Liver (tissue), 9 donors: ENCODE data around the gene NISCH. TPM values are rescaled to one million over a fixed set of nuclear protein-coding genes. Genes with fewer than 3 reads are reported as not detected.

Experiments used
- DNase-seq: peaks from one replicate; pipeline ENCODE4 v3.0.0-alpha.2; 2017; ENCODE audit warnings: low spot score
- H3K27ac ChIP-seq, 2 donors: one replicate each; pipeline ENCODE4 v1.7.0; 2013; ENCODE audit warnings: inconsistent platforms in 2 of 2, low read length in 2 of 2, control low read depth in 1 of 2, low read depth in 1 of 2, mild to moderate bottlenecking in 1 of 2
- H3K27me3 ChIP-seq, 4 donors: one replicate each; pipeline versions ENCODE4 v1.6.1 to v1.7.0; 2013; ENCODE audit warnings: low read length in 3 of 4, inconsistent platforms in 1 of 4, mild to moderate bottlenecking in 1 of 4, moderate library complexity in 1 of 4; ENCODE audit not compliant: control insufficient read depth in 4 of 4, insufficient read depth in 4 of 4
- H3K36me3 ChIP-seq, 4 donors: one replicate each; pipeline versions ENCODE4 v1.6.1 to v1.7.0; 2013; ENCODE audit warnings: low read length in 3 of 4, mild to moderate bottlenecking in 3 of 4, low read depth in 1 of 4, moderate library complexity in 1 of 4; ENCODE audit not compliant: control insufficient read depth in 4 of 4, insufficient read depth in 3 of 4
- H3K4me1 ChIP-seq, 4 donors: one replicate each; pipeline versions ENCODE4 v1.6.1 to v1.7.0; 2013; ENCODE audit warnings: low read length in 3 of 4, mild to moderate bottlenecking in 3 of 4, moderate library complexity in 1 of 4; ENCODE audit not compliant: control insufficient read depth in 4 of 4, insufficient read depth in 4 of 4
- H3K4me3 ChIP-seq, 3 donors: one replicate each; pipeline versions ENCODE4 v1.6.1 to v1.7.0; 2013; ENCODE audit warnings: low read length in 3 of 3, control low read depth in 1 of 3, low read depth in 1 of 3, mild to moderate bottlenecking in 1 of 3
- H3K9ac ChIP-seq, 2 donors: one replicate each; pipeline ENCODE4 v1.7.0; 2013; ENCODE audit warnings: low read length in 2 of 2, mild to moderate bottlenecking in 2 of 2, moderate library complexity in 2 of 2, control low read depth in 1 of 2, low read depth in 1 of 2
- H3K9me3 ChIP-seq, 4 donors: one replicate each; pipeline versions ENCODE4 v1.6.1 to v1.7.0; 2013; ENCODE audit warnings: low read length in 3 of 4; ENCODE audit not compliant: control insufficient read depth in 4 of 4
- CTCF ChIP-seq: fragments of 150-350 bp; IDR thresholded peaks from 2 replicates; pipeline ENCODE4 v1.5.1; 2017; ENCODE audit warnings: improper control_type of control experiment, low read depth, low read length; ENCODE audit not compliant: missing input control
- EGR1 ChIP-seq, 2 donors: IDR thresholded peaks; 2 replicates each; pipeline ENCODE4 v1.6.1; 2016 to 2018; ENCODE audit warnings: antibody characterized with exemption in 2 of 2, low read depth in 2 of 2
- FOXA2 ChIP-seq: IDR thresholded peaks from 2 replicates; pipeline ENCODE4 v1.6.1; 2016; ENCODE audit warnings: antibody characterized with exemption
- GABPA ChIP-seq, 2 donors: IDR thresholded peaks in 1 of 2; conservative IDR thresholded peaks in 1 of 2; 2 replicates each; pipeline ENCODE4 v1.6.1; 2016; ENCODE audit warnings: antibody characterized with exemption in 2 of 2, mild to moderate bottlenecking in 1 of 2, moderate library complexity in 1 of 2
- HNF4A ChIP-seq, 2 donors: conservative IDR thresholded peaks; 2 replicates each; pipeline ENCODE4 v1.6.1; 2016; ENCODE audit warnings: antibody characterized with exemption in 2 of 2, mild to moderate bottlenecking in 2 of 2
- HNF4G ChIP-seq: IDR thresholded peaks from 2 replicates; pipeline ENCODE4 v1.6.1; 2016; ENCODE audit warnings: antibody characterized with exemption
- JUND ChIP-seq, 2 donors: IDR thresholded peaks; 2 replicates each; pipeline ENCODE4 v1.6.1; 2016; ENCODE audit warnings: antibody characterized with exemption in 2 of 2
- NR2F2 ChIP-seq: IDR thresholded peaks from 2 replicates; pipeline ENCODE4 v1.6.1; 2016; ENCODE audit warnings: antibody characterized with exemption
- RAD21 ChIP-seq, 2 donors: IDR thresholded peaks; 2 replicates each; pipeline ENCODE4 v1.6.1; 2016; ENCODE audit warnings: antibody characterized with exemption in 2 of 2, mild to moderate bottlenecking in 2 of 2
- RXRA ChIP-seq, 2 donors: IDR thresholded peaks; 2 replicates each; pipeline ENCODE4 v1.6.1; 2017 to 2018; ENCODE audit warnings: antibody characterized with exemption in 2 of 2, mild to moderate bottlenecking in 1 of 2
- SP1 ChIP-seq: IDR thresholded peaks from 2 replicates; pipeline ENCODE4 v1.6.1; 2018; ENCODE audit warnings: antibody characterized with exemption, mild to moderate bottlenecking
- TAF1 ChIP-seq: conservative IDR thresholded peaks from 2 replicates; pipeline ENCODE4 v1.6.1; 2016; ENCODE audit warnings: antibody characterized with exemption, mild to moderate bottlenecking
- YY1 ChIP-seq: IDR thresholded peaks from 2 replicates; pipeline ENCODE4 v1.6.1; 2016; ENCODE audit warnings: antibody characterized with exemption, mild to moderate bottlenecking
- ZBTB33 ChIP-seq: IDR thresholded peaks from 2 replicates; pipeline ENCODE4 v1.6.1; 2016; ENCODE audit warnings: antibody characterized with exemption
- WGBS: extraction: QIAGEN DNeasy Blood & Tissue Kit; methylation state at CpG from one replicate; pipeline ENCODE4 v1.1.7; 2013; 5-methylcytosine and 5-hydroxymethylcytosine counted together
- polyA plus RNA-seq, 2 donors: library from polyadenylated mRNA; stranded (reverse) in 1 of 2; unstranded in 1 of 2; fragments of 200-250 nt in 1 of 2; fragments of >200 nt in 1 of 2; fragmentation: Nextera tagmentation in 1 of 2; extraction: Ambion mirVana in 1 of 2; gene quantifications; one replicate each; pipeline versions ENCODE4 v1.2.1 to v1.2.3, GENCODE V29; 2013 to 2015
- total RNA-seq, 2 donors: library from RNA; depleted of rRNA; stranded (reverse); fragments of >200 nt; gene quantifications; one replicate each; pipeline ENCODE4 v1.2.3, GENCODE V29; 2014
- TF ChIP-seq, protein P1 (sequence below): IDR thresholded peaks from 2 replicates; pipeline ENCODE4 v1.6.1; 2016; ENCODE audit warnings: antibody characterized with exemption, mild to moderate bottlenecking
- TF ChIP-seq, protein P2 (sequence below): IDR thresholded peaks from 2 replicates; pipeline ENCODE4 v1.6.1; 2016; ENCODE audit warnings: antibody characterized with exemption
- donor health status: healthy.
- donor health status: healthy.
- donor health status: healthy.
- donor health status: healthy.
- donor health status: healthy.

The NISCH gene
- total and polyA plus RNA-seq, 4 donors: 10.8 to 39.8 (median 17.6) TPM

DNA sequence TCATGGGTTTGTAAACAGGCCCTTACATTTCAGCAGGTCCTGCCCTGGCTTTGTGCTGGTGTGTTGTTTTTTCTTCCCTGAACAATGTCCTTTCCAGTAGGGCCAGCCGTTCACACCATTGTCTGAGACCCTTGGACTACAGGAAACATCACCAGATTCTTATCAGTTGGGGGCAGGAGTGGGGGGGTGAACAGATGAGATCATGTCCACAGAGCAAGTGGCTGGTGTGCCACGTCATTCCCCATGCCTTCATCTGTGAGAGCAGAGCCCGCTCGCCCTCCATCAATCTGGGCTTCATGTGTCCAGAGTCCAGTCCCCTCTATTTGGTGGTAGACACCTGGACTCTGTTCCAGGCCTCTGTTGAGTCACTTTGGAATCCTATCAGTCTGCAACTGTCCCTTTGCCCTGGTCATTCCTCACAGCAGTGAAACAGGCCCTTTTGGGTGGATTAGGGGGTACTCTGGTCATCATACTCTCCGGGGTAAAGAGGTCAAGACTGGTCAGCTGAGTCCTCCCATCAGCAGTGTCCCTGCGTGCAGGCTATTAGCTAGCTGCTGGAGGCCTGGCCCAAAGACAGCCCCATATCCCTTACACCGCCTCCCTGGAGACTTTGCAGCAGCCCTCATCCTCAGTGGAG is 25.5 kb upstream of the NISCH start:
- Histone ChIP-seq H3K36me3 (no peaks in the 10 kb centered on the region), H3K27me3 (no peaks in the 10 kb centered on the region), H3K9me3 (no peaks in the 10 kb centered on the region), H3K27ac (no peak overlapping the region), H3K4me3 (no peak overlapping the region), H3K9ac (no peak overlapping the region), H3K4me1 (no peaks in the 10 kb centered on the region)
- WGBS: 85% methylated on average over 7 of the region's 7 CpGs
- no peak for DNase-seq
- no peak for TF ChIP-seq YY1
- no peak for TF ChIP-seq HNF4A (conservative IDR thresholded peaks at IDR 0.05)
- TF ChIP-seq NR2F2: no peak
- TF ChIP-seq HNF4G: no peak
- TF ChIP-seq, protein P1, sequence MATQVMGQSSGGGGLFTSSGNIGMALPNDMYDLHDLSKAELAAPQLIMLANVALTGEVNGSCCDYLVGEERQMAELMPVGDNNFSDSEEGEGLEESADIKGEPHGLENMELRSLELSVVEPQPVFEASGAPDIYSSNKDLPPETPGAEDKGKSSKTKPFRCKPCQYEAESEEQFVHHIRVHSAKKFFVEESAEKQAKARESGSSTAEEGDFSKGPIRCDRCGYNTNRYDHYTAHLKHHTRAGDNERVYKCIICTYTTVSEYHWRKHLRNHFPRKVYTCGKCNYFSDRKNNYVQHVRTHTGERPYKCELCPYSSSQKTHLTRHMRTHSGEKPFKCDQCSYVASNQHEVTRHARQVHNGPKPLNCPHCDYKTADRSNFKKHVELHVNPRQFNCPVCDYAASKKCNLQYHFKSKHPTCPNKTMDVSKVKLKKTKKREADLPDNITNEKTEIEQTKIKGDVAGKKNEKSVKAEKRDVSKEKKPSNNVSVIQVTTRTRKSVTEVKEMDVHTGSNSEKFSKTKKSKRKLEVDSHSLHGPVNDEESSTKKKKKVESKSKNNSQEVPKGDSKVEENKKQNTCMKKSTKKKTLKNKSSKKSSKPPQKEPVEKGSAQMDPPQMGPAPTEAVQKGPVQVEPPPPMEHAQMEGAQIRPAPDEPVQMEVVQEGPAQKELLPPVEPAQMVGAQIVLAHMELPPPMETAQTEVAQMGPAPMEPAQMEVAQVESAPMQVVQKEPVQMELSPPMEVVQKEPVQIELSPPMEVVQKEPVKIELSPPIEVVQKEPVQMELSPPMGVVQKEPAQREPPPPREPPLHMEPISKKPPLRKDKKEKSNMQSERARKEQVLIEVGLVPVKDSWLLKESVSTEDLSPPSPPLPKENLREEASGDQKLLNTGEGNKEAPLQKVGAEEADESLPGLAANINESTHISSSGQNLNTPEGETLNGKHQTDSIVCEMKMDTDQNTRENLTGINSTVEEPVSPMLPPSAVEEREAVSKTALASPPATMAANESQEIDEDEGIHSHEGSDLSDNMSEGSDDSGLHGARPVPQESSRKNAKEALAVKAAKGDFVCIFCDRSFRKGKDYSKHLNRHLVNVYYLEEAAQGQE: no peak
- TF ChIP-seq CTCF: no peak
- no peak for TF ChIP-seq FOXA2
- TF ChIP-seq SP1: no peak
- no peak for TF ChIP-seq TAF1
- TF ChIP-seq ZBTB33: no peak

DNA sequence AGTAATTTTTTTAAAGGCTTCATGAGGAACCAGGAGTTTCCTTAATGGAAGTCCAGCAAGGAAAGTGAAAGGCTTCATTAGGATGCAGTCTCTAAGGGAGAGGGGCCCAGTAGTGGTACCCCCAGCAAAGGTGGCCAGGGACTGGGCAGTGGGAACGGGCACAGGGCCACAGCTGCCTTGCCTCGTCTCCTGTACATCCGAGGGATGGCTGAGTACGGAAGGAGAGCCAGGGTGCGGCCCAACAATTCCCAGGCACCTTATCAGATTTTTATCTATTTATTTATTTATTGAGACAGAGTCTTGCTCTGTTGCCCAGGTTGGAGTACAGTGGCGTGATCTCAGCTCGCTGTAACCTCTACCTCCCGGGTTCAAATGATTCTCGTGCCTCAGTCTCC is 25.0 kb upstream of the NISCH start:
- H3K9me3 ChIP-seq: no peaks in the 10 kb centered on the region
- DNase-seq: no peak
- H3K4me3 ChIP-seq: no peak overlapping the region
- no peaks in the 10 kb centered on the region for H3K4me1 ChIP-seq
- TF ChIP-seq RAD21 (IDR thresholded peaks at IDR 0.05): no peak
- no peak for TF ChIP-seq FOXA2
- TF ChIP-seq SP1: no peak
- TF ChIP-seq YY1: no peak
- TF ChIP-seq, protein P2, sequence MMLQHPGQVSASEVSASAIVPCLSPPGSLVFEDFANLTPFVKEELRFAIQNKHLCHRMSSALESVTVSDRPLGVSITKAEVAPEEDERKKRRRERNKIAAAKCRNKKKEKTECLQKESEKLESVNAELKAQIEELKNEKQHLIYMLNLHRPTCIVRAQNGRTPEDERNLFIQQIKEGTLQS: no peak
- no peak for TF ChIP-seq RXRA (IDR thresholded peaks at IDR 0.05)
- no peak for TF ChIP-seq ZBTB33
- TF ChIP-seq CTCF: no peak
- TF ChIP-seq GABPA (IDR thresholded peaks at IDR 0.05 in 1 of 2, conservative IDR thresholded peaks at IDR 0.05 in 1 of 2): no peak
- no peak for TF ChIP-seq HNF4G
- TF ChIP-seq HNF4A (conservative IDR thresholded peaks at IDR 0.05): no peak
- no peak for TF ChIP-seq EGR1 (IDR thresholded peaks at IDR 0.05; ENCODE audit: low read depth in 2 of 2)
- no peak for TF ChIP-seq JUND (IDR thresholded peaks at IDR 0.05)
- TF ChIP-seq NR2F2: no peak
- H3K36me3 ChIP-seq: no peaks in the 10 kb centered on the region
- H3K27me3 ChIP-seq: no peaks in the 10 kb centered on the region
- WGBS: 92% methylated on average over 9 of the region's 9 CpGs
- no peak overlapping the region for H3K9ac ChIP-seq
- H3K27ac ChIP-seq: no peak overlapping the region
